Stimulated activated CD4-positive, alpha-beta T cell treated with anti-CD3 and anti-CD28 coated beads, Interleukin-1b, Interleukin-23, amount 100 ng/mL, for 24 hours (primary cell): Measurements from ENCODE around the gene ACER3.
"Not testable (repeated sequence)": the region's sequence is repeated elsewhere in the genome, so short reads cannot be mapped to it uniquely, and the experiment has no call there.

Source experiments
- DNase-seq, 4 experiments: peaks; one replicate each; pipeline ENCODE4 v3.0.0-alpha.2; 2020; ENCODE audit warnings: low read depth in 4 of 4, low spot score in 1 of 4

The ACER3 gene

GRCh38 chr11:76836613-76837291 is 24.0 kb upstream of the ACER3 start:
- DNase-seq: no peak

GRCh38 chr11:76837696-76838677 is 22.7 kb upstream of the ACER3 start:
- DNase-seq: no peak

GRCh38 chr11:76838678-76839068 is 22.0 kb upstream of the ACER3 start:
- no peak for DNase-seq

- DNase-seq: no peak
Observed at GRCh38 chr11:76839311-76839710, 21.4 kb upstream of the ACER3 start.

GRCh38 chr11:76841923-76842452 is 18.7 kb upstream of the ACER3 start:
- no peak for DNase-seq

GRCh38 chr11:76843907-76844306 is 16.8 kb upstream of the ACER3 start:
- DNase-seq: no peak

GRCh38 chr11:76844511-76844910 is 16.2 kb upstream of the ACER3 start:
- DNase-seq: no peak

- DNase-seq: no peak
Observed at GRCh38 chr11:76845069-76845468, 15.6 kb upstream of the ACER3 start.

- DNase-seq: no peak
Observed at GRCh38 chr11:76846441-76846840, 14.3 kb upstream of the ACER3 start.

GRCh38 chr11:76849376-76849775 is 11.3 kb upstream of the ACER3 start:
- no peak for DNase-seq

GRCh38 chr11:76850130-76850529 is 10.6 kb upstream of the ACER3 start:
- no peak for DNase-seq

GRCh38 chr11:76850815-76851214 is 9.9 kb upstream of the ACER3 start:
- DNase-seq: no peak

GRCh38 chr11:76854709-76855108 is 6.0 kb upstream of the ACER3 start:
- DNase-seq: no peak

- DNase-seq: not testable (repeated sequence)
Observed at GRCh38 chr11:76855670-76856069, 5.0 kb upstream of the ACER3 start.

GRCh38 chr11:76856106-76856505 is 4.6 kb upstream of the ACER3 start:
- no peak for DNase-seq

- DNase-seq: no peak
Observed at GRCh38 chr11:76856571-76856970, 4.1 kb upstream of the ACER3 start.

- no peak for DNase-seq
Observed at GRCh38 chr11:76857781-76858410, 2.8 kb upstream of the ACER3 start.

GRCh38 chr11:76859708-76860227 is 950 bp upstream of the ACER3 start:
- DNase-seq: no peak

GRCh38 chr11:76861490-76861953 is 804 bp downstream of the ACER3 start:
- DNase-seq: no peak

GRCh38 chr11:76862794-76863193 is 2.1 kb downstream of the ACER3 start:
- DNase-seq: not testable (repeated sequence)

- no peak for DNase-seq
Observed at GRCh38 chr11:76863196-76863777, 2.6 kb downstream of the ACER3 start.
